Brain microvascular endothelial cell (primary cell): Measurements from ENCODE around the gene TRDN.

Experiments
- DNase-seq: peaks from one replicate; pipeline ENCODE4 v3.0.0-alpha.2; 2020
- H3K27ac ChIP-seq: fragments of 250-450 bp; sonication (Bioruptor Pico); 2 replicates; pipeline ENCODE4 v1.5.1; 2020; ENCODE audit warnings: mild to moderate bottlenecking, moderate library complexity
- H3K27me3 ChIP-seq: fragments of 250-450 bp; sonication (Bioruptor Pico); replicated peaks from 2 replicates; pipeline ENCODE4 v1.5.1; 2020; ENCODE audit warnings: mild to moderate bottlenecking
- H3K36me3 ChIP-seq: fragments of 250-450 bp; sonication (Bioruptor Pico); replicated peaks from 2 replicates; pipeline ENCODE4 v1.5.1; 2020; ENCODE audit warnings: mild to moderate bottlenecking
- H3K4me3 ChIP-seq: 2 replicates; pipeline ENCODE4 v1.5.1; 2011; ENCODE audit warnings: low read depth, mild to moderate bottlenecking, control low read depth, low read length, moderate library complexity
- in situ Hi-C: cut with HindIII; loops from 2 replicates; pipeline ENCODE4 v1.10.0; 2017; ENCODE audit warnings: low sequenced_read_pairs, low pct_ligation_motif_present
- TF ChIP-seq, protein P1 (sequence below): IDR thresholded peaks from 2 replicates; pipeline ENCODE4 v1.5.1; 2011; ENCODE audit warnings: low read depth, mild to moderate bottlenecking, moderate library complexity, low read length, control low read depth, inconsistent platforms; ENCODE audit errors: missing control alignments

The TRDN gene

DNA sequence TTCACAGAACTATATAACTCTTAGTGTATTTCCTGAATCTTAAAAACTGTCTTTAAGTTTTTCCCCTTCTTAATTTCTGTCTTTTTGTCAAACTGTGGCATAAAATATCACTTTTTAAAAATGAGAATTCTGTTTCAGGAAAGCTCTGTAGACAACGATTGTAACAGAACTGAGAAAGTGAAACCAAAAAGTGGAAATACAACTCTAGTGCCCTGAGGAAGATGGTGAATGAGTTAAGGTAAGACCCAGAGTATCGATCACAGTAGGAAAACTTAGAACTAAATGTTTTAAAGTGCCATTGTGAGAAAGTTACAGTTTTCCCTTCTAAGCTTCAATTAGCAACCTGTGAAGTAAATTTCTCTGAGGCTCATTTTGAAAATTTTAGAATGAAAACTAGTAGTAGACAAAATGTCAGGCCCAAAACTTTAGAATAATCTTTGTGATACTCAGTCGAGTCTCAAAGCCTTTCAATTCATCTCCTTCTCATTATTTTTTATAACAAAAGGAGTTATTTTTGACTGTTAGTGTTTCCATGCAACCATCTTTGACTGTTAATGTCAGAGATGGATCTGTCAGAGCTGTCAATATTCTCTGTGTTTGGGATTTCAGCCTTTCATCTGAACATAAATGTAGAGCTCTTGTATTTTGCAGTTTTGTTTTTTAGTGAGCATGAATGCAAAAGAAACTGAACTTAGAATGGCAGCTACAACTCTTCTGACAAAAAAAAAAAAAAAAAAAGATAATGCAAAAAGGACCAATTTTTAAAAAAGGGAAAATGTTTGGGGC is 19.0 kb upstream of the TRDN start:
- Histone ChIP-seq H3K27me3 (no peaks in the 10 kb centered on the region), H3K4me3 (no peak overlapping the region), H3K36me3 (no peaks in the 10 kb centered on the region), H3K27ac (no peak overlapping the region)
- TF ChIP-seq, protein P1, sequence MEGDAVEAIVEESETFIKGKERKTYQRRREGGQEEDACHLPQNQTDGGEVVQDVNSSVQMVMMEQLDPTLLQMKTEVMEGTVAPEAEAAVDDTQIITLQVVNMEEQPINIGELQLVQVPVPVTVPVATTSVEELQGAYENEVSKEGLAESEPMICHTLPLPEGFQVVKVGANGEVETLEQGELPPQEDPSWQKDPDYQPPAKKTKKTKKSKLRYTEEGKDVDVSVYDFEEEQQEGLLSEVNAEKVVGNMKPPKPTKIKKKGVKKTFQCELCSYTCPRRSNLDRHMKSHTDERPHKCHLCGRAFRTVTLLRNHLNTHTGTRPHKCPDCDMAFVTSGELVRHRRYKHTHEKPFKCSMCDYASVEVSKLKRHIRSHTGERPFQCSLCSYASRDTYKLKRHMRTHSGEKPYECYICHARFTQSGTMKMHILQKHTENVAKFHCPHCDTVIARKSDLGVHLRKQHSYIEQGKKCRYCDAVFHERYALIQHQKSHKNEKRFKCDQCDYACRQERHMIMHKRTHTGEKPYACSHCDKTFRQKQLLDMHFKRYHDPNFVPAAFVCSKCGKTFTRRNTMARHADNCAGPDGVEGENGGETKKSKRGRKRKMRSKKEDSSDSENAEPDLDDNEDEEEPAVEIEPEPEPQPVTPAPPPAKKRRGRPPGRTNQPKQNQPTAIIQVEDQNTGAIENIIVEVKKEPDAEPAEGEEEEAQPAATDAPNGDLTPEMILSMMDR, result no peak
- in situ Hi-C loops, result no loop called here
- no peak for DNase-seq

- in situ Hi-C loops, result no loop called here
- Histone ChIP-seq H3K27ac (no peak overlapping the region), H3K36me3 (no peaks in the 10 kb centered on the region), H3K4me3 (no peak overlapping the region), H3K27me3 (no peaks in the 10 kb centered on the region)
- TF ChIP-seq, protein P1, result no peak
- DNase-seq, result no peak
Observed at GRCh38 chr6:123648723-123649122, 12.0 kb upstream of the TRDN start.

GRCh38 chr6:123648020-123648580 is 11.3 kb upstream of the TRDN start:
- in situ Hi-C loops, result no loop called here
- Histone ChIP-seq H3K4me3 (no peak overlapping the region), H3K36me3 (no peaks in the 10 kb centered on the region), H3K27me3 (no peaks in the 10 kb centered on the region), H3K27ac (no peak overlapping the region)
- TF ChIP-seq, protein P1, result no peak
- DNase-seq, result no peak

- DNase-seq, result no peak
- H3K36me3 ChIP-seq, result no peaks in the 10 kb centered on the region
- in situ Hi-C loops, result no loop called here
- H3K27ac ChIP-seq, result no peak overlapping the region
- H3K4me3 ChIP-seq, result no peak overlapping the region
- H3K27me3 ChIP-seq, result no peaks in the 10 kb centered on the region
- TF ChIP-seq, protein P1, result no peak
Observed at GRCh38 chr6:123641497-123641896, 4.7 kb upstream of the TRDN start.

DNA sequence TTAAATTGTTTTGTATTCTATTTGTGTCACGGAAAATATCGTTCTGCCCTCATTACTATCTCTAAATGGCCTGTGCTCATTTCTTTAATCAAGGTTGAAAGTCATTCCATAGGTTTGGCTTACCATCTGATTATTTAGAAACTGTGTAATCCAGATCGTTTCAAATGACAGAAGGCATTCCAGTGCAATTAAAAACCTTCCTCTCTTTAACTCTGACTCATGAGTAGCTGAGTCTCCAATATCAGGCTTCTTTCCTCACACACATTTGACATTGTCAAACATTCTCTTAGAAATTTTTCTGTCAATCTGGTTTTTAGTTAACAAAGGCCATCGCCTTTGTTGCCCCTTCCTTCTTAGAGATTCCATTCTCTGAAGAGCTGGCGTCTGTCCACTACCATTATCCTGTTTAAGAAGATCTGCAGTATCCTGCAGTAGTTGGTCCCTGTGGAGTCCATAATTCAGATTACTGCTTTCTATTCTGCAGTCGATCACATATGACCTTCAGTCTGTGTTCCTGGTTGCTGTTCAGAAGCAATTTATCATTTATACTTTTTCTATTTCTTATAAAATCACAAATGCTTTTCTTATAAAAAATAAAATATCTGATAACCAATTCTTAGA is 3.9 kb upstream of the TRDN start:
- H3K27me3 ChIP-seq, result no peaks in the 10 kb centered on the region
- no peak overlapping the region for H3K27ac ChIP-seq
- in situ Hi-C loops, result no loop called here
- no peaks in the 10 kb centered on the region for H3K36me3 ChIP-seq
- TF ChIP-seq, protein P1, result no peak
- no peak for DNase-seq
- H3K4me3 ChIP-seq, result no peak overlapping the region

GRCh38 chr6:123638865-123639264 is 2.1 kb upstream of the TRDN start:
- Histone ChIP-seq H3K27me3 (no peaks in the 10 kb centered on the region), H3K27ac (no peak overlapping the region), H3K36me3 (no peaks in the 10 kb centered on the region), H3K4me3 (no peak overlapping the region)
- in situ Hi-C loops, result no loop called here
- no peak for DNase-seq
- TF ChIP-seq, protein P1, result no peak
